Astrocyte (in vitro differentiated cells and primary cell): ENCODE data around the gene SMIM41. TPM values are rescaled to one million over a fixed set of nuclear protein-coding genes. Genes with fewer than 3 reads are reported as not detected.
A peak's percentile ranks its signal among the peaks of the same experiment; 100 is the strongest.

Source experiments
- DNase-seq: peaks from one replicate; pipeline ENCODE4 v3.0.0-alpha.2; 2010; ENCODE audit warnings: low read depth
- FAIRE-seq: peaks from 2 replicates; lab custom pipeline; 2011; peaks lifted over from hg19 to GRCh38; lab: Jason Lieb, UNC
- H2AFZ ChIP-seq: 2 replicates; pipeline ENCODE4 v1.6.0; 2012; ENCODE audit warnings: low read depth, low read length, inconsistent platforms
- H3K27ac ChIP-seq: 2 replicates; pipeline ENCODE4 v1.5.1; 2011; ENCODE audit warnings: low read depth, low read length, inconsistent platforms
- H3K27me3 ChIP-seq: 2 replicates; pipeline ENCODE4 v1.6.0; 2011; ENCODE audit warnings: low read length, inconsistent platforms; ENCODE audit not compliant: insufficient read depth
- H3K36me3 ChIP-seq: 2 replicates; pipeline ENCODE4 v1.5.1; 2011; ENCODE audit warnings: low read length, inconsistent platforms; ENCODE audit not compliant: insufficient read depth
- H3K4me1 ChIP-seq: 2 replicates; pipeline ENCODE4 v1.5.1; 2011; ENCODE audit warnings: low read length, inconsistent platforms; ENCODE audit not compliant: insufficient read depth
- H3K4me2 ChIP-seq: 2 replicates; pipeline ENCODE4 v1.6.0; 2012; ENCODE audit warnings: low read length, inconsistent platforms
- H3K4me3 ChIP-seq: 2 replicates; pipeline ENCODE4 v1.5.1; 2011; ENCODE audit warnings: low read depth, mild to moderate bottlenecking, low read length, inconsistent platforms; ENCODE audit not compliant: insufficient read depth
- H3K79me2 ChIP-seq: 2 replicates; pipeline ENCODE4 v1.6.0; 2012; ENCODE audit warnings: mild to moderate bottlenecking, low read length, inconsistent platforms; ENCODE audit not compliant: insufficient read depth
- H3K9ac ChIP-seq: 2 replicates; pipeline ENCODE4 v1.6.0; 2012; ENCODE audit warnings: mild to moderate bottlenecking, low read length, inconsistent platforms
- H3K9me3 ChIP-seq: 2 replicates; pipeline ENCODE4 v1.5.1; 2012; ENCODE audit warnings: low read depth, mild to moderate bottlenecking, low read length, inconsistent platforms; ENCODE audit not compliant: insufficient read depth
- H4K20me1 ChIP-seq: 2 replicates; pipeline ENCODE4 v1.6.0; 2012; ENCODE audit warnings: low read length, inconsistent platforms; ENCODE audit not compliant: insufficient read depth
- H3K27ac Mint-ChIP-seq: one replicate; pipeline ENCODE4 v1.8.0; 2021; ENCODE audit warnings: mild to moderate bottlenecking, mixed read lengths; ENCODE audit not compliant: unreplicated experiment
- H3K27me3 Mint-ChIP-seq: one replicate; pipeline ENCODE4 v1.8.0; 2021; ENCODE audit warnings: low read depth, mixed read lengths; ENCODE audit not compliant: unreplicated experiment
- H3K36me3 Mint-ChIP-seq: one replicate; pipeline ENCODE4 v1.8.0; 2021; ENCODE audit warnings: low read depth, mixed read lengths; ENCODE audit not compliant: unreplicated experiment
- H3K4me1 Mint-ChIP-seq: one replicate; pipeline ENCODE4 v1.8.0; 2021; ENCODE audit warnings: low read depth, mixed read lengths; ENCODE audit not compliant: unreplicated experiment
- H3K4me3 Mint-ChIP-seq: one replicate; pipeline ENCODE4 v1.8.0; 2021; ENCODE audit warnings: mild to moderate bottlenecking, moderate library complexity, mixed read lengths; ENCODE audit not compliant: unreplicated experiment
- H3K9me3 Mint-ChIP-seq: one replicate; pipeline ENCODE4 v1.8.0; 2021; ENCODE audit warnings: mild to moderate bottlenecking, mixed read lengths; ENCODE audit not compliant: unreplicated experiment
- CTCF ChIP-seq: IDR thresholded peaks from 2 replicates; pipeline ENCODE4 v1.5.1; 2011; ENCODE audit warnings: low read depth, mild to moderate bottlenecking, inconsistent platforms, low read length, moderate library complexity; ENCODE audit not compliant: insufficient read depth
- EZH2 ChIP-seq: IDR thresholded peaks from 2 replicates; pipeline ENCODE4 v1.6.1; 2012; ENCODE audit warnings: mild to moderate bottlenecking, low read length, inconsistent platforms; ENCODE audit not compliant: insufficient read depth
- total RNA-seq: library from RNA; stranded (reverse); gene quantifications from 2 replicates; pipeline ENCODE4 v1.2.1, GENCODE V29; 2021

The SMIM41 gene
- total RNA-seq, 1 donor from 2014 or later = 0.18 TPM

GRCh38 chr12:52069327-52070184, 9.9 kb upstream of the SMIM41 start, which contains the start of gene ATG101:
Gene ATG101, plus strand, starts transcription at chr12:52069978. Its CDS starts 3,673 bp downstream, at chr12:52073651.
- H3K4me1 Mint-ChIP-seq = peaks cover 25% of the 10 kb centered on the region
- H2AFZ ChIP-seq = peak within 1 kb of the TSS; percentile 95
- peak within 1 kb of the TSS; percentile 87 for H3K4me3 ChIP-seq
- TF ChIP-seq EZH2 (no peak), CTCF (peak; percentile 71)
- H3K27me3 Mint-ChIP-seq = peaks cover 15% of the 10 kb centered on the region
- peaks cover 44% of the 10 kb centered on the region for H4K20me1 ChIP-seq
- H3K79me2 ChIP-seq = peaks cover 48% of the 10 kb centered on the region
- H3K27ac ChIP-seq = peak within 1 kb of the TSS; percentile 99
- DNase-seq = peak; percentile 95
- peaks cover 8% of the 10 kb centered on the region for H3K36me3 ChIP-seq
- H3K36me3 Mint-ChIP-seq = peaks cover 17% of the 10 kb centered on the region
- H3K4me3 Mint-ChIP-seq = peak within 1 kb of the TSS; percentile 94
- H3K4me1 ChIP-seq = peaks cover 16% of the 10 kb centered on the region
- FAIRE-seq = peak; percentile 64
- H3K9me3 Mint-ChIP-seq = no peaks in the 10 kb centered on the region
- no peaks in the 10 kb centered on the region for H3K9me3 ChIP-seq
- no peaks in the 10 kb centered on the region for H3K27me3 ChIP-seq
- peak within 1 kb of the TSS; percentile 96 for H3K9ac ChIP-seq
- peak within 1 kb of the TSS; percentile 97 for H3K27ac Mint-ChIP-seq
- H3K4me2 ChIP-seq = peak within 1 kb of the TSS; percentile 93

GRCh38 chr12:52070185-52070925, 9.1 kb upstream of the SMIM41 start:
- Histone ChIP-seq H3K36me3 (peaks cover 15% of the 10 kb centered on the region), H2AFZ (peak overlapping the region; percentile 95), H3K27me3 (no peaks in the 10 kb centered on the region), H3K4me3 (peak overlapping the region; percentile 87), H3K4me1 (peaks cover 19% of the 10 kb centered on the region), H3K79me2 (peaks cover 56% of the 10 kb centered on the region), H3K9me3 (no peaks in the 10 kb centered on the region), H4K20me1 (peaks cover 52% of the 10 kb centered on the region), H3K4me2 (peak overlapping the region; percentile 93), H3K27ac (peak overlapping the region; percentile 99), H3K9ac (peak overlapping the region; percentile 96)
- no peak for FAIRE-seq
- H3K4me3 Mint-ChIP-seq = peak overlapping the region; percentile 94
- peak; percentile 32 for DNase-seq
- H3K36me3 Mint-ChIP-seq = peaks cover 17% of the 10 kb centered on the region
- no peak for TF ChIP-seq CTCF
- no peak for TF ChIP-seq EZH2
- H3K27ac Mint-ChIP-seq = peak overlapping the region; percentile 90
- H3K9me3 Mint-ChIP-seq = no peaks in the 10 kb centered on the region
- peaks cover 25% of the 10 kb centered on the region for H3K4me1 Mint-ChIP-seq
- H3K27me3 Mint-ChIP-seq = peaks cover 14% of the 10 kb centered on the region
